Activated CD4-positive, alpha-beta T cell treated with anti-CD3 and anti-CD28 coated beads, Interleukin-2, amount 50 U/mL, for 4 hours (primary cell): ENCODE measurements around the gene ACAD8.
"Not testable (repeated sequence)": the region's sequence is repeated elsewhere in the genome, so short reads cannot be mapped to it uniquely, and the experiment has no call there.

Source experiments
- DNase-seq, 2 experiments: peaks; one replicate each; pipeline ENCODE4 v3.0.0-alpha.2; 2020

Gene ACAD8

GRCh38 chr11:134240592-134240991, 12.8 kb upstream of the ACAD8 start:
- no peak for DNase-seq

GRCh38 chr11:134242376-134242775, 11.0 kb upstream of the ACAD8 start:
- no peak for DNase-seq

- DNase-seq: no peak
Measured at GRCh38 chr11:134243913-134244312, 9.5 kb upstream of the ACAD8 start.

DNA sequence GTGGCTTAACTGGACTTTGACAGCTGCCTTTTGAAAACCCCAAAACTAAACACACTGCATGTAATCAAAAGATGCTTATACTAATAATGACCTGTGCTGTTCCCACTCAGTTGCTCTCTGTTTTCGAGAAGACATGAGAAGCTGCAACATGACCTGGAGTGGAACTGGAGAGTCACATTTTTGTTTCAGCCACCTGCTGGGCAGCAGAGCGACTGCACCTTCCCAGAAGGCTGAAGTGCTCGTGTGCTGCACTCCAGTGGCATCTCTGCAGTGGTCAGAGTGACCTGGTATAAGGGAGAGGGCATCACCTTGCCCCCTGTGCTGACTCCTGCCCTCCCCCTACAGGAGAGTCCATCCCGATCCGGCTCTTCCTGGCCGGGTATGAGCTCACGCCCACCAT, 8.8 kb upstream of the ACAD8 start:
- DNase-seq: peak in 1 of 2 experiments; percentile 5

DNA sequence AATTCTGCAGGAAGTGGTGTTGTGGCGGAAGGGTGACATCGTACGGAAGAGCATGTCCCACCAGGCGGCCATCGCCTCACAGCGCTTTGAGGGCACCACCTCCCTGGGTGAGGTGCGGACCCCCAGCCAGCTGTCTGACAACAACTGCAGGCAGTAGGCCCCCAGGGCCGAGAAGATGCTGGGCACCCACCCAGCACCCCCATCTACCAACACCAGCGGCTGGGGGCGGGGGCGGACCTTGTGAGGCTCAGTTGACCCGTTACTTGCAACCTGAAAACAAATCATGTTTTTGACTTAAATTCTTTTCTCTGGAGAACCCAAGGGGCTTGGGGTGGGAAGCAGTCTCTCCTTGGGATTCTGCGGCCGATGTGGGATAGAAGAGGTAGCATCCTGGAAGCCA, 7.9 kb upstream of the ACAD8 start:
- DNase-seq: no peak

DNA sequence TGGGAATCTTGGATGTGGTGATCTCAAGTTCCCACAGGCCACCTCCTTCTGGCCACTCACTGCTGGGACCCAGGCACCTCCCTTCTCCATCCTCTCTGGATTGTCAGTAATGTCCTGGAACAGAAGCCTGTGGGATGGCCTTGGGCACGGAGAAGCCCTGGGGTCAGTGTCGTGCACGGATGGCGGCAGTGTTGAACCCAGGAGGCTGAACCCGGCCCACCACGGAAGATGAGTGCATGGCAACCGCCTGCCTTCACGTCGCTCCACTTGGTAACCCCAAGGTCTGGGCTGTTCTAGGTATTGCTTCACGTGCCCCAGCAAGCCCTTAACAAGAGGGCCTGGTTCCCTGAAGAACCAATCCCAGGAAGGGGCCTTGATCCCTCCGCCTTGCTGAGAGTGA, 7.3 kb upstream of the ACAD8 start:
- DNase-seq: no peak

DNA sequence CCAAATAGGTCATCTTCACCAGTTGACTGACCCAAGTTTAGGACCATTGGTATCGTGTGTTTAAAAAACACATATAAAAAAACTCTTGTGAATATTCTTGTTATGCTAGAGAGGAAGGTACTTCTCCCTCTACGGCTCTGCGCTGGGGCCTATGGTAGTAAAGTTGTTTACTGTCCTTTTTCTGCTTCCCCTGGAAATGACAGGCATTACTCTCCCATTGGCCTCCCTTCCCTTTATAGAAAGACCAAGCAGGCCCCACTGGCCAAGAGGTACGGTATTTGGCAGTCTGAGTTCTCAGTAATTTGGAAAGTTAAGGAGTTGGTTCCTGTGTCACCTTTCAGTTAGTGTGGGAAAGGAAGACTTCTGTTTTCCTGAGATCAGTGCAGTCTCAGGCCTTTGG, 6.7 kb upstream of the ACAD8 start:
- DNase-seq: no peak

DNA sequence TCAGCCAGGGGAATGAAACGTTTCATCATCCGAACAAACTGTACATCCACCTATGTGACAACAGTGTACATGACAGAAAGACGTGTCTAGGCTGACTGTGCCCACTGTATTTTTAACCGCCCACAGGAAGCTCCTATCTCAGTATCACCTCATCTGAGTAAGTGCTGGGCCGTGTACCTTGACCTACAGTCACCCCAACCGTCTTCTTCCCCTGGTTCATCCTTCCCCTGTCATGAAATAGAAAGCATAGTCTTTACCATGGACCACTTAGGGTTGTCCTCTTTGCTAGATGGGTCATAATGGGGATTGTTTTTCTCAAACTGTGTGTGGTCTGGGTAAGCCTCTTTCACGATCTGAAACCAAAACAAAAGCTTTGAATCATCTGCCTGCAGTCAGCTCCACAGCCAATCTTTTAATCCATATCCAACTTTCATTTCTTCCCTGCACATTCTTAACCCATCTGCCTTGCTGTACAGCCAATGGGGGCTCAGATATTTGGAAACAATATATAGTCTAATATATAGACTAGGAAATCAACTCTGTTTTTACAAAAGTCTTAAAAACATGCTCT, 4.4 kb upstream of the ACAD8 start:
- no peak for DNase-seq

- DNase-seq: no peak
Measured at GRCh38 chr11:134250246-134250645, 3.1 kb upstream of the ACAD8 start.

GRCh38 chr11:134250675-134251074, 2.7 kb upstream of the ACAD8 start:
- no peak for DNase-seq

GRCh38 chr11:134252346-134253187, 801 bp upstream of the ACAD8 start:
- DNase-seq: no peak

GRCh38 chr11:134254433-134255183, 1.2 kb downstream of the ACAD8 start:
- no peak for DNase-seq

GRCh38 chr11:134255184-134255561, 1.8 kb downstream of the ACAD8 start:
- not testable (repeated sequence) for DNase-seq

DNA sequence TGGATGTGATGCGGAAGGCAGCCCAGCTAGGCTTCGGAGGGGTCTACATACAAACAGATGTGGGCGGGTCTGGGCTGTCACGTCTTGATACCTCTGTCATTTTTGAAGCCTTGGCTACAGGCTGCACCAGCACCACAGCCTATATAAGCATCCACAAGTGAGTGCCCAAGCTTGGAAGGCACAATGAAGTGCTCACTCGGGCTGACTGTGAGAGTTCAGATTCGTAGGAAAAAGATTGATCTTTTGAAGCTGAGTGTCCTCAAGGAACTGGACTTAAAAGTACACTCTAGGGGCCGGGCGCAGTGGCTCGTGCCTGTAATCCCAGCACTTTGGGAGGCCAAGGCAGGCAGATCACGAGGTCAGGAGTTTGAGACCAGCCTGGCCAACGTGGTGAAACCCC, 3.7 kb downstream of the ACAD8 start:
- no peak for DNase-seq

- DNase-seq: no peak
Measured at GRCh38 chr11:134258577-134258976, 5.2 kb downstream of the ACAD8 start.

DNA sequence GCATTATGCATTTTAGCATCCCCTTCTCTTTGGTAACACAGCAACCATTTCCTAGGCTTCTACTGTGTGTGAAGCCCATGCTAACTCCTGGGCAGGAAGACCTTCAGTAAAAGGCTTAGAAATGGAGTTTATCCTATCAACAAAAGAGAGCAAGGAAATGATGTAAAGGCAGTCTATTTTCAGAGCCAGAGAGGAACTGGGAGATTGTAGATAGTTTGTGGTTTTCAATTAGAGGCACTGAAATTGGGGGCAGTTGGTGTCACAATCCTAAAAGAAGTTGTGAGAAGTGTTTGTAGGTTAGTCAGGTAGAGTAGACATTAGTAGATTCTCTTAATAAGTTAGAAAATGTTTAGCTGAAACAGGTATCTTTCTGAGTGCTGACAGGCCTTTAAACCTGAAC, 7.1 kb downstream of the ACAD8 start:
- no peak for DNase-seq

GRCh38 chr11:134260983-134261382, 7.6 kb downstream of the ACAD8 start:
- no peak for DNase-seq

DNA sequence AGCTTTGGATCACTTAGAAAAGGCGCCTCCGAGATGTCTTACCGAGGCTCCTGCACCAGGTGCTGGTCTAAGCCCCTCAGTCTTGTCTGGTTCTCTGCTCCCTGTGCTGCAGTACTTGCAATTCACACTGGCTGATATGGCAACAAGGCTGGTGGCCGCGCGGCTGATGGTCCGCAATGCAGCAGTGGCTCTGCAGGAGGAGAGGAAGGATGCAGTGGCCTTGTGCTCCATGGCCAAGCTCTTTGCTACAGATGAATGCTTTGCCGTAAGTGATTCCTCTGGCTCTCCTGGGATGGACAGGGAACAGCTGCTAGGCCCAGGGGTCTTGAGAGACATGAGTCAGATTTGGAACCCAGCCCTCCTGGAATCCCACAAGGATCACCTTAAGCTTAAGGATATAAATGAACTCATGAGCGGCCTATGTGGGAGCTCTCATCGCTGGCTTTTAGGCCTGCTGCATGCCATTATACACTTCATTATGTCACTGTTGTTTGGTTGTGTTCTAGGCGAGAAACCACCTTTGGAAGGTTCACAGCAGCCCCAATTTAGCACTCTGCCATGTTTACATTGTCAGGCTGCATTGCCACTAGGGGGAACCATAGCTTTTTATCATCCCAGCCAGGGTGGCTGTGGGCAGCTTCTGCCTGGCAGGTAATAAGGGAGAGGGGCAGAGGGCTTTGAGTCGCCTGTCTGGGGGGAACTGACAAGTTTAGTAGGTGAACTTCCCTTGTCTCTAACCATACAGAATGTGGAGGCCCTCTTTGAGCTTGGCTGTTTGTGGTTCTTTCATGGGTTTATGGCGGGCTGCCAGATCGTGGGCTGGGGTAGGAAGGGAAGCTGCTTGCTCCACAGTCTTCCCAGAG, 8.5 kb downstream of the ACAD8 start:
- DNase-seq: peak; percentile 24 to 31

DNA sequence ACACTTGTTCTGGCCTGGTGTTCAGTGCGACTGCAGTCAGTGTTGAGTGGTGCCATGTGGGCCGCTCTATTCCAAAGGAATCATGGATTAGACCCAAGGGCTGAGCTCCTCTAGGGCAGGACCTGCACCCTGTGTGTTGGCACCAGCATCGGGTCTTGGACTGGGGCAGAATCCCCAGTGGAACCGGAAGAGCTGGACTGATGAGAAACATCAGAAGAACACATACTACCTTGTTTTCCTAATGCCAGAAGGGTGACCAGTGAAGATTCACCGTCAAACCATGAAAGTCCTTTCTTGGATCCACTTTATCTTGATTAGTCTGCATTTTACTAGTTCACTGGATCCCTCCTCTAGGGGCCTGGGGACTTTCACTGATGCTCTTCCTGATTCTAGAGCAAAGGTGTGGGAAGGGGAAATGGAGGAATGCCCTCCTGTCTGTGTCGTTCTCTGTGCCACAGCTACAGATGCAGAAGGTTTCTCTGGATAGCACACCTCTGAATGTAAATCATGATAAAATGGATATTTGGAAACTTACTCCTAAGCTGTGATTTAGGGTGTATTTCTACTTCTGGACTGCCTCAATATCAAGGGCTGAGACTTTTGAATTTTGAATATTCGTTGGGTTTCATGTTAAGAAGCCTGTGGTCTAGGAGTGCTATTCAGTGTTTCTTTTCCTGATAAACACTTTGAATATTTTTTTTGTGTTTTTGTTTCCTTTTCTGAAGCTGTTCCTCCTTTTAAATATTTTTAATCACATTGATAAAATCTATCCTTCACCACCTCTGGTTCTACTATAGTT, 11.8 kb downstream of the ACAD8 start:
- no peak for DNase-seq

DNA sequence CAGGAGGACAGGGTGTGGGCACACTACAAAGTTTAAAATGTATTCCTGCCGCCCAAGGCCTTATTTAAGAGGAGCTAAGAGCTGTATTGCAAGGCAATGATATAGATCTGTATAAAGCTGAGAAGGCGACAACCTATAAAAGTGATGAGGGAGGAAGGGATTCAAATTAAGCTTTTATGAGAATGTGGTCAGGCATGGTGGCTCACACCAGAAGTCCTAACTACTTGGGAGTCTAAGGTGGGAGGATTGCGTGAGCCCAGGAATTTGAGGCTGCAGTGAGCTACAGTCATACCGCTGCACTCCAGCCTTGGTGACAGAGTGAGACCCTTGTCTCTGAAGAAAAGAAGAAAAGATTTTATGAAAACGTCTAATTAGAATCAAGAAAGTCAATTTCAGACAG, 13.1 kb downstream of the ACAD8 start:
- DNase-seq: no peak

DNA sequence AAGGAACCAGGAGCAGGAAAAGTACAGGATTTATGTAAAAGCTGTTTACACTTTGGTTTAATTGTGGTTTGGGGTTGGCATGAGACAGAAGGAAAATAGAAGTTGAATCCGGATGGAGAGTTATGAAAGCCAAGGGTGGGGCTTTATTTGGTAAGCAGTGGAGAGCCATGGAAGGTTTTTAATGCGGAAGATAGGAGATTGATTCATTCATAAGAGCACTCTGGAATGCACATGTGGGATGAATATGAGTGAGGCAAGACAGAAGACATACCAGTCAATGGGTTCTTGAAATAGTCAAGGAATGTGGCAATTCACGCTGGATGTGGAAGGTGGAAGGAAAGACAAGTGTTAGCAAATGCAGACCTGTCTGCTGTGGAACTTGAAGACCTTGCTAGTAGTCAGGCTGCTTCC, 13.5 kb downstream of the ACAD8 start:
- DNase-seq: no peak

DNA sequence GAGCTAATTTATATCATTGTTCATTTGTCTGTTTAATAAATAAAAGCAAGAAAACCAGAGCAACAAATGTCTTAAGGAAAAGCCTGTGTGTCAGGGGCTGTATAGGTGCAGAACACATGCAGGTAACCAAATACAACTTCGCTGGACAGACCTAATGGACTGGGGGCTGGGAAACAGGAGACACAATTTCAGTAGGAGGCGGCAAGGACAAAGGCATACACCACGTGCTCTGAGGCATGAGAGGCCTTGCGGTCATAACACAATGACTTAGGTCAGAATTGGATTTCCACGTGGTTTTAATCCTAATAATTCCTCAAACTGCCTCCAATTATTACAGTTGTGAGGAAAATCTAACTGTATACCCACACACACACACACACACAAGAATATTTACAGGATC, 14.1 kb downstream of the ACAD8 start:
- DNase-seq: no peak
